SK-N-SH (cell line): Measurements from ENCODE around the gene GARNL3. TPM values are rescaled to one million over a fixed set of nuclear protein-coding genes. Genes with fewer than 3 reads are reported as not detected.

ENCODE experiments used
- CTCF ChIA-PET: fragments of 300-600, 350-600 bp; formaldehyde crosslinking; extraction: SDS; loops from one replicate; lab custom pipeline; 2021; lab: Yijun Ruan, JAX
- POLR2A ChIA-PET: fragments of 350-600 bp; sonication (Branson Sonifier 250); formaldehyde crosslinking; extraction: SDS; loops from one replicate; lab custom pipeline; 2020; ENCODE audit warnings: antibody characterized with exemption, inconsistent platforms; lab: Yijun Ruan, JAX
- DNase-seq: peaks from one replicate; pipeline ENCODE4 v3.0.0; 2012
- H2AFZ ChIP-seq: fragments of 200-600 bp; sonication (generic); 2 replicates; pipeline ENCODE4 v1.8.1; 2016; ENCODE audit warnings: antibody characterized with exemption, mild to moderate bottlenecking, low read depth
- H3F3A ChIP-seq: fragments of 200-600 bp; sonication (generic); replicated peaks from 2 replicates; pipeline ENCODE3; 2016; ENCODE audit warnings: antibody characterized with exemption, mild to moderate bottlenecking; ENCODE audit not compliant: insufficient read depth
- H3K27ac ChIP-seq, 2 experiments: fragments of 200-500 bp in 1 of 2; fragments of 200-600 bp in 1 of 2; sonication (Bioruptor generic) in 1 of 2; sonication (generic), shearing (Covaris generic) in 1 of 2; 2 replicates each; pipeline versions ENCODE4 v1.5.1 to v1.6.1; 2014 to 2016; ENCODE audit warnings: low read depth in 2 of 2, inconsistent platforms in 1 of 2, low read length in 1 of 2, mild to moderate bottlenecking in 1 of 2, mixed read lengths in 1 of 2
- H3K27me3 ChIP-seq: fragments of 200-600 bp; sonication (generic), shearing (Covaris generic); 2 replicates; pipeline ENCODE4 v1.6.1; 2016; ENCODE audit warnings: mixed run types; ENCODE audit not compliant: insufficient read depth
- H3K36me3 ChIP-seq, 2 experiments: fragments of 200-500 bp in 1 of 2; fragments of 200-600 bp in 1 of 2; sonication (Bioruptor generic) in 1 of 2; sonication (generic) in 1 of 2; replicated peaks in 1 of 2; 2 replicates each; pipeline versions ENCODE3 to v1.5.1; 2014 to 2016; ENCODE audit warnings: low read length in 1 of 2, mild to moderate bottlenecking in 1 of 2; ENCODE audit not compliant: insufficient read depth in 2 of 2, control insufficient read depth in 1 of 2
- H3K4me1 ChIP-seq, 2 experiments: fragments of 200-500 bp in 1 of 2; fragments of 200-600 bp in 1 of 2; sonication (Bioruptor generic) in 1 of 2; sonication (generic), shearing (Covaris generic) in 1 of 2; 2 replicates each; pipeline versions ENCODE4 v1.5.1 to v1.6.1; 2014 to 2016; ENCODE audit warnings: low read depth in 1 of 2, low read length in 1 of 2, mixed run types in 1 of 2; ENCODE audit not compliant: insufficient read depth in 2 of 2, control insufficient read depth in 1 of 2
- H3K4me2 ChIP-seq: fragments of 200-600 bp; sonication (generic), shearing (Covaris generic); 2 replicates; pipeline ENCODE4 v1.6.1; 2017; ENCODE audit warnings: mixed run types
- H3K4me3 ChIP-seq, 2 experiments: fragments of 200-500 bp in 1 of 2; fragments of 200-600 bp in 1 of 2; sonication (Bioruptor generic) in 1 of 2; sonication (generic), shearing (Covaris generic) in 1 of 2; 2 replicates each; pipeline versions ENCODE4 v1.5.1 to v1.8.1; 2014 to 2016; ENCODE audit warnings: low read depth in 2 of 2, inconsistent platforms in 1 of 2, low read length in 1 of 2, mild to moderate bottlenecking in 1 of 2, mixed read lengths in 1 of 2, moderate library complexity in 1 of 2
- H3K79me2 ChIP-seq: fragments of 200-600 bp; sonication (generic); 2 replicates; pipeline ENCODE4 v1.8.1; 2017; ENCODE audit warnings: mild to moderate bottlenecking; ENCODE audit not compliant: insufficient read depth
- H3K9ac ChIP-seq: fragments of 200-600 bp; sonication (generic); 2 replicates; pipeline ENCODE4 v1.6.1; 2017; ENCODE audit warnings: mixed run types
- H3K9me2 ChIP-seq: fragments of 200-600 bp; sonication (generic); 2 replicates; pipeline ENCODE4 v1.6.1; 2017; ENCODE audit warnings: mixed run types
- H3K9me3 ChIP-seq: fragments of 200-600 bp; sonication (generic); 2 replicates; pipeline ENCODE4 v1.6.1; 2017; ENCODE audit warnings: mixed run types, mild to moderate bottlenecking, moderate library complexity
- H4K20me1 ChIP-seq: fragments of 200-600 bp; sonication (generic); 2 replicates; pipeline ENCODE4 v1.6.1; 2017; ENCODE audit warnings: mild to moderate bottlenecking, mixed run types; ENCODE audit not compliant: insufficient read depth
- CHD2 ChIP-seq: fragments of 150-350 bp; IDR thresholded peaks from 2 replicates; pipeline ENCODE4 v1.6.1; 2018; ENCODE audit warnings: low read length; ENCODE audit not compliant: partially characterized antibody
- EP300 ChIP-seq, 2 experiments: IDR thresholded peaks; 2 replicates each; pipeline versions ENCODE4 v1.4.0 to v1.6.1; 2012; ENCODE audit warnings: borderline replicate concordance in 1 of 2, low read depth in 1 of 2, low read length in 1 of 2
- FOSL2 ChIP-seq: IDR thresholded peaks from 2 replicates; pipeline ENCODE4 v1.4.0; 2012; ENCODE audit warnings: low read depth, mild to moderate bottlenecking, moderate library complexity, borderline replicate concordance
- FOXJ3 ChIP-seq: sonication (generic); formaldehyde crosslinking; IDR thresholded peaks from 2 replicates; pipeline ENCODE4 v1.5.1; 2020; ENCODE audit warnings: mild to moderate bottlenecking, missing genetic modification reagents
- FOXM1 ChIP-seq: IDR thresholded peaks from 2 replicates; pipeline ENCODE4 v1.4.0; 2012; ENCODE audit warnings: low read depth, mild to moderate bottlenecking
- GABPA ChIP-seq: IDR thresholded peaks from 2 replicates; pipeline ENCODE4 v1.4.0; 2012; ENCODE audit warnings: low read depth, mild to moderate bottlenecking
- IRF3 ChIP-seq: fragments of 150-350 bp; IDR thresholded peaks from 2 replicates; pipeline ENCODE4 v1.6.1; 2016; ENCODE audit warnings: mild to moderate bottlenecking, low read depth, low read length
- MXI1 ChIP-seq: IDR thresholded peaks from 2 replicates; pipeline ENCODE4 v1.6.1; 2012; ENCODE audit warnings: mild to moderate bottlenecking, low read depth, low read length, improper control_type of control experiment
- NFIC ChIP-seq: IDR thresholded peaks from 2 replicates; pipeline ENCODE4 v1.4.0; 2012; ENCODE audit warnings: borderline replicate concordance
- PBX3 ChIP-seq: IDR thresholded peaks from 2 replicates; pipeline ENCODE4; 2012
- POLR2AphosphoS5 ChIP-seq: IDR thresholded peaks from 2 replicates; pipeline ENCODE4 v1.6.1; 2012; ENCODE audit warnings: low read depth, low read length
- RFX5 ChIP-seq: IDR thresholded peaks from 2 replicates; pipeline ENCODE4 v1.6.1; 2012; ENCODE audit warnings: mild to moderate bottlenecking, improper control_type of control experiment, low read length
- RXRA ChIP-seq: IDR thresholded peaks from 2 replicates; pipeline ENCODE4 v1.4.0; 2012; ENCODE audit warnings: low read depth, mild to moderate bottlenecking, borderline replicate concordance
- TAF1 ChIP-seq: IDR thresholded peaks from 2 replicates; pipeline ENCODE4 v1.6.1; 2012; ENCODE audit warnings: low read depth, mild to moderate bottlenecking, low read length, moderate library complexity, borderline replicate concordance
- WGBS: methylation state at CpG from one replicate; pipeline ENCODE4 v1.1.6; 2017; ENCODE audit warnings: low lambda C conversion rate; 5-methylcytosine and 5-hydroxymethylcytosine counted together
- polyA plus RNA-seq, 3 experiments: library from polyadenylated mRNA; depleted of rRNA; stranded (reverse); fragments of >200 nt; gene quantifications; 2 replicates each; pipeline ENCODE4 v1.2.3, GENCODE V29; 2012
- TF ChIP-seq, protein P1 (sequence below): IDR thresholded peaks from 2 replicates; pipeline ENCODE4 v1.4.0; 2012; ENCODE audit warnings: low read depth, borderline replicate concordance

GARNL3 gene
- polyA plus RNA-seq, 1 of the 3 experiments (the other 2 are of a cell fraction), result 9.1 TPM

DNA sequence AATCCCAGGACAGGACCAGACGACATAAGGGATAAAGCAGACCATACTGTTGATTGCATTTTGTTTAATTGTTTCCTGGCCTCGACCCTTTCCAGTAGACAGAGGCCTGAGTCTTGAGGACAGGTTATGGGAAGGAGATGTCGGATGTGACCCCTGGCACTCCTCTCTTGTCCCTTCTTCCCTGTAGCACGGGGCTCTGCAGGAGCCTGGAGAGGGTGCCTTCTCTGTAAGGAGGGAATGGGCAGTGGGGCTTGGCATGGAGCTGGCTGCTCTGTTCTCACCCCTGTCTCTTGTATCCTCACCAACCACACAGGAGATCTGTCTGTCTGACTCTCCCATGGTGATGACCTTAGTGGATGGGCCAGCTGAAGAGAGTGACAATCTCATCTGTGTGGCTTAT, 92.3 kb downstream of the GARNL3 start:
- Histone ChIP-seq H4K20me1 (no peaks in the 10 kb centered on the region), H3F3A (no peaks in the 10 kb centered on the region), H3K9me2 (no peaks in the 10 kb centered on the region), H3K36me3 (peaks cover 0 to 11% of the 10 kb centered on the region in 2 experiments), H3K9ac (no peak overlapping the region), H3K27ac (no peak overlapping the region), H3K4me1 (peaks cover 0 to 13% of the 10 kb centered on the region in 2 experiments; a peak in 1 of 4 replicates), H3K79me2 (no peaks in the 10 kb centered on the region), H3K4me3 (no peak overlapping the region), H3K4me2 (no peak overlapping the region), H3K9me3 (no peaks in the 10 kb centered on the region), H3K27me3 (no peaks in the 10 kb centered on the region)
- POLR2A ChIA-PET, result no interaction called here
- CTCF ChIA-PET, result interaction anchor here (0.6 to 1.1 kb wide), 3 partner anchors 9 to 142 kb away, joined by 3 to 4 read pairs (median 4); no protein-coding TSS in a partner anchor
- WGBS, result 73% methylated on average over 4 of the region's 4 CpGs
- TF ChIP-seq CHD2 (no peak), POLR2AphosphoS5 (no peak), IRF3 (no peak), FOSL2 (no peak), FOXM1 (no peak), PBX3 (no peak)
- TF ChIP-seq, all 33 proteins: peak for 0
- no peak for DNase-seq
- H2AFZ ChIP-seq, result no peak overlapping the region

GRCh38 chr9:127358023-127358535, 93.5 kb downstream of the GARNL3 start:
- H3F3A ChIP-seq, result no peaks in the 10 kb centered on the region
- TF ChIP-seq TAF1, result no peak
- no peak for TF ChIP-seq CHD2
- no peak for TF ChIP-seq POLR2AphosphoS5
- no peak for TF ChIP-seq FOSL2
- no peak for TF ChIP-seq IRF3
- TF ChIP-seq, protein P1, sequence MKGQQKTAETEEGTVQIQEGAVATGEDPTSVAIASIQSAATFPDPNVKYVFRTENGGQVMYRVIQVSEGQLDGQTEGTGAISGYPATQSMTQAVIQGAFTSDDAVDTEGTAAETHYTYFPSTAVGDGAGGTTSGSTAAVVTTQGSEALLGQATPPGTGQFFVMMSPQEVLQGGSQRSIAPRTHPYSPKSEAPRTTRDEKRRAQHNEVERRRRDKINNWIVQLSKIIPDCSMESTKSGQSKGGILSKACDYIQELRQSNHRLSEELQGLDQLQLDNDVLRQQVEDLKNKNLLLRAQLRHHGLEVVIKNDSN, result no peak
- no peak for TF ChIP-seq EP300 (IDR thresholded peaks at IDR 0.05; ENCODE audit: borderline replicate concordance in 1 of 2, low read depth in 1 of 2, low read length in 1 of 2)
- TF ChIP-seq GABPA, result no peak
- no peak for TF ChIP-seq RFX5
- no peak for TF ChIP-seq MXI1
- TF ChIP-seq FOXJ3, result no peak
- TF ChIP-seq RXRA, result no peak
- TF ChIP-seq NFIC, result no peak
- TF ChIP-seq, all 33 proteins: peak for 0
- ChIA-PET POLR2A (no interaction called here), CTCF (interaction anchor here (1.1 to 1.8 kb wide), 2 partner anchors 10 to 13 kb away, joined by 4 to 7 read pairs; no protein-coding TSS in a partner anchor)
- DNase-seq, result no peak
- H3K27ac ChIP-seq, result peak overlapping the region in 1 of 2 experiments; percentile 44; a peak in 1 of 4 replicates
- peaks cover 0 to 13% of the 10 kb centered on the region in 2 experiments; a peak in 1 of 4 replicates for H3K4me1 ChIP-seq
- no peak overlapping the region for H3K4me2 ChIP-seq
- H3K9ac ChIP-seq, result no peak overlapping the region
- H2AFZ ChIP-seq, result no peak overlapping the region
- H3K9me2 ChIP-seq, result no peaks in the 10 kb centered on the region
- H3K27me3 ChIP-seq, result no peaks in the 10 kb centered on the region
- H3K79me2 ChIP-seq, result no peaks in the 10 kb centered on the region
- no peaks in the 10 kb centered on the region for H4K20me1 ChIP-seq
- WGBS, result 83% methylated on average over 1 of the region's 3 CpGs
- H3K4me3 ChIP-seq, result no peak overlapping the region
- no peaks in the 10 kb centered on the region for H3K9me3 ChIP-seq
- H3K36me3 ChIP-seq, result peaks cover 0 to 11% of the 10 kb centered on the region in 2 experiments
